HEK293T (cell line): ENCODE data around the gene ZWILCH.

Source experiments
- BHLHE40 ChIP-seq: fragments of 450-650 bp; IDR thresholded peaks from 2 replicates; pipeline ENCODE4 v1.6.1; 2016; ENCODE audit warnings: mild to moderate bottlenecking, moderate library complexity, borderline replicate concordance
- CTBP1 ChIP-seq: fragments of 450-650 bp; IDR thresholded peaks from 2 replicates; pipeline ENCODE4 v1.6.1; 2016; ENCODE audit warnings: borderline replicate concordance
- FOXA1 ChIP-seq: fragments of 450-650 bp; IDR thresholded peaks from 2 replicates; pipeline ENCODE4 v1.6.1; 2016; ENCODE audit warnings: mild to moderate bottlenecking
- FOXK2 ChIP-seq: fragments of 450-650 bp; IDR thresholded peaks from 2 replicates; pipeline ENCODE4 v1.6.1; 2016; ENCODE audit warnings: mild to moderate bottlenecking
- FOXM1 ChIP-seq: fragments of 450-650 bp; IDR thresholded peaks from 2 replicates; pipeline ENCODE4 v1.6.1; 2017; ENCODE audit warnings: mild to moderate bottlenecking, borderline replicate concordance
- HDGF ChIP-seq: fragments of 450-650 bp; IDR thresholded peaks from 2 replicates; pipeline ENCODE4 v1.6.1; 2017; ENCODE audit warnings: antibody characterized with exemption, borderline replicate concordance
- LEF1 ChIP-seq: fragments of 450-650 bp; IDR thresholded peaks from 2 replicates; pipeline ENCODE4 v1.6.1; 2017; ENCODE audit warnings: mild to moderate bottlenecking, borderline replicate concordance
- NFRKB ChIP-seq: fragments of 450-650 bp; IDR thresholded peaks from 2 replicates; pipeline ENCODE4 v1.6.1; 2016; ENCODE audit warnings: mild to moderate bottlenecking, moderate library complexity
- PKNOX1 ChIP-seq: fragments of 450-650 bp; IDR thresholded peaks from 2 replicates; pipeline ENCODE4 v1.6.1; 2016
- SUZ12 ChIP-seq: fragments of 450-650 bp; IDR thresholded peaks from 2 replicates; pipeline ENCODE4 v1.6.1; 2016; ENCODE audit warnings: mild to moderate bottlenecking
- TARDBP ChIP-seq: fragments of 450-650 bp; IDR thresholded peaks from 2 replicates; pipeline ENCODE4 v1.6.1; 2016
- ZNF384 ChIP-seq: fragments of 450-650 bp; IDR thresholded peaks from 2 replicates; pipeline ENCODE4 v1.6.1; 2016

DNA sequence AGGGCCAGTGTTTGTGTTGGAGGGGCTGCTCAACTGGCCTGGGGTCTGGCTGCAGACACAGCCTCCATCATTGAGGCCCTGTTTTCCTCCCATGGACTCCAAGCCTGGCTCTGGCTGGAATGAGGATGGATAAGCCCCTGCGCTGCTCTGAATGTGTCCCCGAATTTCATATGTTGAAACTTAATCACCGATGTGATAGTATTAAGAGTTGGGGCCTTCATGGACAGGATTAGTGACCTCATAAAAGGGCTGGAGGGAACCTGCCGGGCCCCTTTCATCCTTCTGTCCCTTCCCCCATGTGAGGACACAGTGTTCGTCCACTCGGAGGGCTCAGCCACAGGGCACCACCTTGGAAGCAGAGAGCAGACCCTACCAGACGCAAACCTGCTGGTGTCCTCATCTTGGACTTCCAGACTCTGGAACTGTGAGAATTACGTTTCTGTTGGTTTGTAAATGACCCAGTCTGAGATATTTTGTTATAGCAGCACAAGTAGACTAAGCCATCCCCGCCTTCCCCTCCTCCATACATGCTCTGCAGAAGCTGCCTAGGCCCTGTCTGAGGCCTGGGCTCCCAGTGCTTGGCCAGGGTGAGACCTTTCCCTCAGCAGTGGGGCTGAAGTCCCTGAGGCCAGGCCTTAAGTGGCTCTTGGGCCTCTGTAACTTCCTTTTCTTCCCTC, 64.5 kb downstream of the ZWILCH start:
- no peak for TF ChIP-seq HDGF
- no peak for TF ChIP-seq FOXM1
- TF ChIP-seq NFRKB, result no peak
- TF ChIP-seq CTBP1, result no peak
- TF ChIP-seq FOXA1, result no peak
- no peak for TF ChIP-seq BHLHE40
- TF ChIP-seq TARDBP, result no peak
- no peak for TF ChIP-seq SUZ12
- TF ChIP-seq LEF1, result no peak
- no peak for TF ChIP-seq FOXK2
- TF ChIP-seq ZNF384, result no peak
- no peak for TF ChIP-seq PKNOX1
